GM12874 (cell line): ENCODE results near the gene AOPEP.

Experiments used
- CTCF ChIP-seq: IDR thresholded peaks from 2 replicates; pipeline ENCODE4 v1.5.1; 2011; ENCODE audit warnings: low read depth, mild to moderate bottlenecking, control low read depth, low read length, moderate library complexity; ENCODE audit not compliant: insufficient read depth

The AOPEP gene

GRCh38 chr9:94882966-94883641, 156.6 kb downstream of the AOPEP start:
- TF ChIP-seq CTCF, result no peak

- no peak for TF ChIP-seq CTCF
Observed at GRCh38 chr9:94885854-94886447, 159.5 kb downstream of the AOPEP start.

GRCh38 chr9:94887721-94888120, 161.2 kb downstream of the AOPEP start:
- no peak for TF ChIP-seq CTCF

GRCh38 chr9:94888775-94889174, 162.3 kb downstream of the AOPEP start:
- TF ChIP-seq CTCF, result no peak

- no peak for TF ChIP-seq CTCF
Observed at GRCh38 chr9:94889628-94890027, 163.1 kb downstream of the AOPEP start.

GRCh38 chr9:94891183-94891582, 164.7 kb downstream of the AOPEP start:
- no peak for TF ChIP-seq CTCF

GRCh38 chr9:94892675-94893074, 166.2 kb downstream of the AOPEP start:
- TF ChIP-seq CTCF, result no peak
